ENCODE results near the gene UNC5C.

DNA sequence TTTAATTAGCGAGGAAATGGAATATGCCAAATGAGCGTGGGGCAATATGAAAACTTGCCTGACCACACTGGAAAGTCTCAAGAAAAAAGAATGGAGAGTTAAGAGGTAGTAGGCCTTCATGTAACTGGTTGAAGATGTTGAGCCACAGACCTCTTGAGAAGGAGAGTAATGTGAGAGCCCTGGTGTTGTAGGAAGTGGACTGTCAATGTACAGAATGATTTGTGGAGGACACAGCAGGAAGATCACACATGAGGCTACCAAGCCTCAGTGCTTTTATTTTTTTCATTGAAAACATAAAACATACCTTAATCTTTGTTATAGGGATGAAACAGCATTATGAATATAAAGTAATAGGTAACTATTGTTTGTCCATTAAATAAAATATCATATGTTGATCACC lies 331.6 kb downstream of the UNC5C start:
- TF ChIP-seq, protein P1, sequence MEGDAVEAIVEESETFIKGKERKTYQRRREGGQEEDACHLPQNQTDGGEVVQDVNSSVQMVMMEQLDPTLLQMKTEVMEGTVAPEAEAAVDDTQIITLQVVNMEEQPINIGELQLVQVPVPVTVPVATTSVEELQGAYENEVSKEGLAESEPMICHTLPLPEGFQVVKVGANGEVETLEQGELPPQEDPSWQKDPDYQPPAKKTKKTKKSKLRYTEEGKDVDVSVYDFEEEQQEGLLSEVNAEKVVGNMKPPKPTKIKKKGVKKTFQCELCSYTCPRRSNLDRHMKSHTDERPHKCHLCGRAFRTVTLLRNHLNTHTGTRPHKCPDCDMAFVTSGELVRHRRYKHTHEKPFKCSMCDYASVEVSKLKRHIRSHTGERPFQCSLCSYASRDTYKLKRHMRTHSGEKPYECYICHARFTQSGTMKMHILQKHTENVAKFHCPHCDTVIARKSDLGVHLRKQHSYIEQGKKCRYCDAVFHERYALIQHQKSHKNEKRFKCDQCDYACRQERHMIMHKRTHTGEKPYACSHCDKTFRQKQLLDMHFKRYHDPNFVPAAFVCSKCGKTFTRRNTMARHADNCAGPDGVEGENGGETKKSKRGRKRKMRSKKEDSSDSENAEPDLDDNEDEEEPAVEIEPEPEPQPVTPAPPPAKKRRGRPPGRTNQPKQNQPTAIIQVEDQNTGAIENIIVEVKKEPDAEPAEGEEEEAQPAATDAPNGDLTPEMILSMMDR (IDR thresholded peaks at IDR 0.05) = no peak
- TF ChIP-seq POLR2AphosphoS5 (IDR thresholded peaks at IDR 0.05) (no peak), POLR2A (IDR thresholded peaks at IDR 0.05) (no peak), EP300 (IDR thresholded peaks at IDR 0.05) (no peak)
